ENCODE measurements around the gene PRR3. TPM values are rescaled to one million over a fixed set of nuclear protein-coding genes. Genes with fewer than 3 reads are reported as not detected.

The PRR3 gene
- total RNA-seq, 1 donor from 2014 or later, result 11.0 TPM

DNA sequence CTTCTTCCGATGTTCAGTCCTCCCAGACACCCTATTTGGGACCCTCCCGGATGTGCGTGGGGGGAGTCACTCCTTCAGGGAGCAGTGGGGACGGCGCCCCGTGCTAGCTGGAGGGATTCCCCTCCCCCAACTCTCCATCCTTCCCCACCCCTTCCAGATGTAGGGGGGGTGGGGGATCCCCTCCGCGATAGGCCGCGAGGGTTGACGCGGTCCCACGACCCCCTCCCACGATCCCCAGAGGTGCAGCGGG is 1.4 kb upstream of the PRR3 start:
- Histone ChIP-seq H3K36me3 (ENCODE audit: insufficient read depth, low read length) (peaks cover 14% of the 10 kb centered on the region), H4K20me1 (ENCODE audit: insufficient read depth, low read length) (peaks cover 18% of the 10 kb centered on the region), H3K4me1 (ENCODE audit: insufficient read depth, low read length) (peaks cover 14% of the 10 kb centered on the region), H2AFZ (ENCODE audit: low read depth, low read length) (peak overlapping the region; percentile 90), H3K9ac (ENCODE audit: low read length) (peak overlapping the region; percentile 93), H3K4me2 (ENCODE audit: low read length) (peak overlapping the region; percentile 97), H3K79me2 (ENCODE audit: insufficient read depth, low read length) (peaks cover 48% of the 10 kb centered on the region), H3K27ac (ENCODE audit: low read depth, low read length) (peak overlapping the region; percentile 90), H3K27me3 (ENCODE audit: insufficient read depth, low read length) (no peaks in the 10 kb centered on the region), H3K4me3 (ENCODE audit: insufficient read depth, low read depth, low read length) (peak overlapping the region; percentile 88), H3K9me3 (ENCODE audit: insufficient read depth, low read depth, low read length) (no peaks in the 10 kb centered on the region)
- Mint-ChIP-seq H3K9me3 (ENCODE audit: unreplicated experiment) (no peaks in the 10 kb centered on the region), H3K4me1 (ENCODE audit: low read depth, unreplicated experiment) (peaks cover 9% of the 10 kb centered on the region), H3K4me3 (ENCODE audit: unreplicated experiment) (peak overlapping the region; percentile 97), H3K27ac (ENCODE audit: unreplicated experiment) (peak overlapping the region; percentile 99), H3K36me3 (ENCODE audit: low read depth, unreplicated experiment) (peaks cover 19% of the 10 kb centered on the region), H3K27me3 (ENCODE audit: low read depth, unreplicated experiment) (no peaks in the 10 kb centered on the region)
- DNase-seq (ENCODE audit: low read depth), result no peak
- no peak for FAIRE-seq
- TF ChIP-seq EZH2 (IDR thresholded peaks at IDR 0.05; ENCODE audit: insufficient read depth, low read length) (no peak), CTCF (IDR thresholded peaks at IDR 0.05; ENCODE audit: insufficient read depth, low read depth, low read length) (no peak)

- peaks cover 9% of the 10 kb centered on the region for H3K36me3 ChIP-seq (ENCODE audit: insufficient read depth, low read length)
- no peak for FAIRE-seq
- DNase-seq (ENCODE audit: low read depth), result peak; percentile 83
- Mint-ChIP-seq H3K4me1 (ENCODE audit: low read depth, unreplicated experiment) (peaks cover 9% of the 10 kb centered on the region), H3K27me3 (ENCODE audit: low read depth, unreplicated experiment) (no peaks in the 10 kb centered on the region), H3K36me3 (ENCODE audit: low read depth, unreplicated experiment) (peaks cover 15% of the 10 kb centered on the region), H3K9me3 (ENCODE audit: unreplicated experiment) (no peaks in the 10 kb centered on the region), H3K4me3 (ENCODE audit: unreplicated experiment) (peak within 1 kb of the TSS; percentile 97), H3K27ac (ENCODE audit: unreplicated experiment) (peak within 1 kb of the TSS; percentile 99)
- peaks cover 14% of the 10 kb centered on the region for H3K4me1 ChIP-seq (ENCODE audit: insufficient read depth, low read length)
- H4K20me1 ChIP-seq (ENCODE audit: insufficient read depth, low read length), result peaks cover 21% of the 10 kb centered on the region
- H2AFZ ChIP-seq (ENCODE audit: low read depth, low read length), result peak within 1 kb of the TSS; percentile 90
- H3K9ac ChIP-seq (ENCODE audit: low read length), result peak within 1 kb of the TSS; percentile 93
- no peaks in the 10 kb centered on the region for H3K27me3 ChIP-seq (ENCODE audit: insufficient read depth, low read length)
- peaks cover 48% of the 10 kb centered on the region for H3K79me2 ChIP-seq (ENCODE audit: insufficient read depth, low read length)
- peak within 1 kb of the TSS; percentile 97 for H3K4me2 ChIP-seq (ENCODE audit: low read length)
- H3K4me3 ChIP-seq (ENCODE audit: insufficient read depth, low read depth, low read length), result peak within 1 kb of the TSS; percentile 88
- no peak for TF ChIP-seq EZH2 (IDR thresholded peaks at IDR 0.05; ENCODE audit: insufficient read depth, low read length)
- H3K9me3 ChIP-seq (ENCODE audit: insufficient read depth, low read depth, low read length), result no peaks in the 10 kb centered on the region
- H3K27ac ChIP-seq (ENCODE audit: low read depth, low read length), result peak within 1 kb of the TSS; percentile 90
Observed at GRCh38 chr6:30556066-30556905, 809 bp upstream of the PRR3 start, which contains the start of gene GNL1. Gene GNL1, minus strand, starts transcription at chr6:30556489. Its CDS starts 286 bp downstream, at chr6:30556203.

DNA sequence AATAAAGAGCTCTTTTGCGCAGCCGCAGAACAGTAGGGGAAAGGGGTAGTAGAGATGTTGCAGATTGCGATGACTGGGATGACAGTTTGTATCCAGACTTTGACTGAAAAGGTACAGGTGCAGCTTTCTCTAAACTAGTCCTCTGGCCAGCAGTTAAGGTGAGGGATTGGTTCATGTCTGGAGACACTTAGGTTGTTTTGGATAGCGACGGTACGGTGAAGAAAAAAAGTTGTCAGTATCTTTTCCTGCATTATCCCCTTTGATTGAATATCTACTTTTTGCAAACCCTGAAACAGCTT is 537 bp downstream of the PRR3 start:
- no peak for DNase-seq (ENCODE audit: low read depth)
- Mint-ChIP-seq H3K27ac (ENCODE audit: unreplicated experiment) (peak overlapping the region; percentile 99), H3K36me3 (ENCODE audit: low read depth, unreplicated experiment) (peaks cover 13% of the 10 kb centered on the region), H3K4me1 (ENCODE audit: low read depth, unreplicated experiment) (peaks cover 9% of the 10 kb centered on the region), H3K4me3 (ENCODE audit: unreplicated experiment) (peak overlapping the region; percentile 97), H3K9me3 (ENCODE audit: unreplicated experiment) (no peaks in the 10 kb centered on the region), H3K27me3 (ENCODE audit: low read depth, unreplicated experiment) (no peaks in the 10 kb centered on the region)
- peaks cover 51% of the 10 kb centered on the region for H3K79me2 ChIP-seq (ENCODE audit: insufficient read depth, low read length)
- peaks cover 11% of the 10 kb centered on the region for H3K36me3 ChIP-seq (ENCODE audit: insufficient read depth, low read length)
- TF ChIP-seq EZH2 (IDR thresholded peaks at IDR 0.05; ENCODE audit: insufficient read depth, low read length) (no peak), CTCF (IDR thresholded peaks at IDR 0.05; ENCODE audit: insufficient read depth, low read depth, low read length) (no peak)
- peak overlapping the region; percentile 90 for H3K27ac ChIP-seq (ENCODE audit: low read depth, low read length)
- H3K4me1 ChIP-seq (ENCODE audit: insufficient read depth, low read length), result peaks cover 14% of the 10 kb centered on the region
- peaks cover 16% of the 10 kb centered on the region for H4K20me1 ChIP-seq (ENCODE audit: insufficient read depth, low read length)
- H3K27me3 ChIP-seq (ENCODE audit: insufficient read depth, low read length), result no peaks in the 10 kb centered on the region
- peak overlapping the region; percentile 93 for H3K9ac ChIP-seq (ENCODE audit: low read length)
- peak overlapping the region; percentile 97 for H3K4me2 ChIP-seq (ENCODE audit: low read length)
- H2AFZ ChIP-seq (ENCODE audit: low read depth, low read length), result peak overlapping the region; percentile 90
- H3K9me3 ChIP-seq (ENCODE audit: insufficient read depth, low read depth, low read length), result no peaks in the 10 kb centered on the region
- FAIRE-seq, result no peak
- peak overlapping the region; percentile 88 for H3K4me3 ChIP-seq (ENCODE audit: insufficient read depth, low read depth, low read length)

Data from astrocyte (in vitro differentiated cells and primary cell).